NCI-H1436 treated with DMSO at 0.1 percent for 48 hours (cell line): ENCODE data around the gene DIPK1B.

Experiments
- DNase-seq: peaks from one replicate; lab custom pipeline; 2025; lab: John Stamatoyannopoulos, UW

Gene DIPK1B

DNA sequence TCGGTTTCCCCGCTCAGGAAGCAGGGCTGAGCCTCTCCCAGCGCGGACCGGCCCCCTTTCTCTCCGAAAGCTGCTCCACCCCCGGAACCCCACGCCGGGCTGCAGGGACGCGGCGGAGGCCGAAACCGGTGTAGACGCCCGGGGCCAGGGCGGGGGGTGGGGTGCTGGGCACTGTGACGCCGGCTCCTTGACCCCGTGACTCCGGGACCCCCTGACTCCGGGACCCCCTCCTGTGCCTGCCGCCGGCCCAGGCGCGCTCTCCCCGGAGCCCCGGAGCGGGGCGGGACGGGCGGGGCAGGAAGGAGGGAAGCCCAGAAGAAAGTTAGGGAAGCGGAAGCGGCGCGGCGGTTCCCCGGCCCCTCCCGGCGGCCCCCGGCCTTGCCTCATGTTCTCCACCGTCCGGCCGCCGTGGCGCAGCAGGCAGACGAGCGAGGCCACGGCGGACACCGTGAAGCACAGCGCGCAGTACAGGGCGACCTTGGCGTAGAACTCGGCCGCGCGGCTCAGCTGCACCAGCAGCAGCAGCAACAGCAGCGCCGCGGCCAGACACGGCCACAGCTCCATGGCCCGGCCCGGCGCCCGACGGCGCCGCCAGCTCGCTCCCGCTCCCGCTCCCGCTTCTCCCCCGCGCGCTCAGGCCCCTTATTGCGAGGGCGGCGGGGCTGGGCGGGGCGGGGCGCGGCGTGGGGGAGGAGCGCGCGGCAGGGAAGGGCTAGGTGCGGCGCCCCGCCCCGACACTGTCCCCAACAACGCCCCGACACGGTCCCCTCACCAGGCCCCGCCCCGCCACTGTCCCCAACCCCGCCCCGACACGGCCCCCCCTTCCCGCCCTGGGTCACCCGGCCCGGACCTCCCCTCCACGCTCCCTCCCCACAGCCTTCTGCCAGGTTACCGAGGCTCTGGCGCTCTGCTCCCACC lies 25.3 kb upstream of the DIPK1B start, which contains the start of gene AGPAT2:
TSS of gene AGPAT2 (minus strand) at position 664 of the 918 bp plus-strand sequence. CDS start at position 564, 100 bp downstream.
- DNase-seq: no peak

DNA sequence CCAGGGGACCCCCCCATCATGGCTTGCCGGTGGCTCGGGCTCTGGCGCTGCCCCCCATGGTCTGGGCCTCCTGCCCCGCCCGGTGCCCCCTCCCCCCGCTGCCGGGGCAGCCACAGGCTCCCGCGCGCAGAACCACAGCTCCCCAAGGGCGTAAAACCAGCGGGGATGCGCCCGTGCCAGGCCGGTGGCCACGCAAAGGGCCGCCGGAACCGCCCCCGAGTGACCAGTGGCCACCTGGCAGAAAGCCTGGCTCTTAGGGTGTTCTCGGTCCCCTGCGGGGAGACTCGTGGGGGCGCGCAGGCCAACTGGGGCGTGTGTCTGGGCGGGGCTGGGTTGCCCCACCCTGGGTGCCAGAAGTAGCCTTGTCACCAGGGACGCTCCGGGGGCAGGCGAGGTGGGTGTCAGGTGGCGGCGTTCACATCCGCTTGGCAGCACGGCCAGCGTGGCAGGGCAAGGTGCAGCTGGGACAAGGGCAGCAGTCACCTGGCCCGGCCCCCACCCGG lies 24.6 kb upstream of the DIPK1B start:
- DNase-seq: no peak

DNA sequence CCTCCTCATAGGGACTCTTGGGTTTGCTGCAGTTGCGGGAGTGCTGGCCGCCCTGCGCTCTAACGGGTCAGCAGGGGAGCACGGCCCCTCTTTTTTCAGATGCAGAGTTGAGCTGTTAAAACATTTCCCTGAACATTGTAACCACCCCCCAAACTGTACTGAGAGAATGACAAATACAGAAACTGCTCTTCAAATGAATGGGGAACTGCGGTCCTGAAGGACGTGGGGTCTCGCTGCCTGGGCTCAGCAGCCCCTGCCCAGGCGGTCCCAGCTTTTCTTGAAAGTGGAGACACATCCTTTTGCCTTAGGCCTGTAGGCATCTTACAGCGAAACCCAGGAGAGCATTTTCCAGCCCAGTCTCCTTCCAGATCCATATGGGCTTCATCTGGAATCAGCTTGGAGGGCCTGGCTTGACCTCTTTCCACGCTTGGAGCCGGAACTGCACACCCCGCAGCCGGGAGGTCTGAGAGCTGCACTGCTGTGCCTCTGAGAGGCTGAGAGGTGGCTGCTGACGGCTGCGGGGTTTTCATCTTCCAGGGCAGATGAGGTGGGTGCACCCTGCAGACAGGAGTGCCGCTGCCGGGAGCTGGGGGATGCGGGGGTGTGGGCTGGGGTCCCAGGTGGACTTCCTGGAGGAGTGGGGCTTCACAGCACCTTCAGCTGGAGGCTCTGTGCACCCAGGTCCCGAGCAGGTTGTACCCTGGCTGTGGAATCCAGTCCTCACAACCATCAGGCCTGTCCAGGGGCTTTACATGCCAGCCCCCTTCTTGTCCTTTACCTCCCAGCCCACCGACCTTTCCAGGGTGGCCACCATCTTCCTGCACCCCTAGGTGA lies 23.9 kb upstream of the DIPK1B start:
- no peak for DNase-seq

DNA sequence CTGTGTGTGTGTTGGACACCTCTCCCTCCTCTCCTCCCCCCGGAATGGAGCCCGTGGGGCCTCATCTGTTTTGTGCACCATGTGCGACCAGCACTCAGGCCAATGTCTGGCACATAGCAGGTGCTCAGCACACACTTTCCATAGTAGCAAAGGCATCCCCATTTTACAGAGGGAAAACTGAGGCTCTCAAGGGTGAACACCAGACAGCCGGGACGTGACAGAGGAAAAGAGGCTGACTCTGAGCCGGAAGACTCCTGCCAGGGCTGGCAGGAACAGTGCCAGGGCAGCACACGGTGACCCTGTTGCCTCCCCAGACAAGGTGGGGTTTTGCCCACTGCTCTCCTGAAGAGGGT lies 23.3 kb upstream of the DIPK1B start:
- no peak for DNase-seq

DNA sequence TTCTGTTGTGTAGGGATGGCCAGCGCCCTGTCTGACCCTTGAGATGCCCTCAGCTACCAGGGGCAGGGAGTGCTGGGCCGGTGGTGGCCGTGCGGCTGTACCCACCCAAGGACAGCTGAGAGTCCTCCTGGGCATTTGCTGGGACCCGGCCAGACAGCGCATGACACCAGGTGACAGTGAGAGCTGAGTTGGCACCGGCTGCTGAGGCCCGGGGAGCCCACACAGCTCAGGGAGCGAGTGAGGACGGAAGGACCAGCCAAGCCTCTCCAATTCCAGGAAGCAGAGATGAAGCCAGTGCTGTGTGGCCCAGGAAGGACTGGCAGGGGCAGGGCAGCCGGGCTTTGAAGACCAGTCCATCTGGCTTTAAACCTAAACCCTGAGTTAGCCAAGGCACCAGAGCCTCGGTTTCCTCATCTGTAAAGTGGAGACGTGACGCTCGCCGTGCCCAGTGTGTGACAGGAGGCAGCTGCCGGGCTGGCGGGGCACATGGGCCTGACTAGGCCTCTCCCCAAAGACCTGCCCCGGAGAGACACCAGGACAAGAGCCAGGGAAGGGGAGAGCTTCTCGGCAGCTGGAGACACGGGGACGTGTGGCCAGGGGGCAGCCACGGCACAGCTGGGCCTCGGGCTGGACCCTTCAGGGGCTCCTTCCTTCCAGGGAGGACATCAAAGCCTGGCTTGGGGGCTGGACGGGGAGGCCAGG lies 22.1 kb upstream of the DIPK1B start:
- DNase-seq: no peak

DNA sequence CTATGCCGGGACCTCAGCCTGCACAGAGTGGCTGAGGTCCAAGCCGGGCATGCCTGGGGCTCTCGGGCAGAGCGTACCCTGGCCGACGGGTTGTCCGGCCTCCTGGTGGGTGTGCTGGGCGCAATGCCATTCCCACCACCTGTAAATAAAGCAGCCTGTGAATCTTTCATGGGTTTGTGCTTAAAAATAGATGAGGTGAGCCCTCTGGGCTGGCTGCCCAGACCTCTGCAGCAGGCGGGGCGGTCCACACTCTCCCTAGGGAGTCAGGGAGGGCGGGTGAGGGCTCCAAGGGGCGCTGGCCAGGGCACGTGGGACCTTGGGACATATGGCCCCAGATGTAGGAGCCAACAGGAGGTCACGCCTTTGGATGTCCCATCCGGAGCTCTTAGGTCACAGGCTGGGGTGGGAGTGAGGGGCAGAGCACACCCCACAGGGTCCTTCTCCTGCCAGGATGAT lies 21.5 kb upstream of the DIPK1B start:
- no peak for DNase-seq

DNA sequence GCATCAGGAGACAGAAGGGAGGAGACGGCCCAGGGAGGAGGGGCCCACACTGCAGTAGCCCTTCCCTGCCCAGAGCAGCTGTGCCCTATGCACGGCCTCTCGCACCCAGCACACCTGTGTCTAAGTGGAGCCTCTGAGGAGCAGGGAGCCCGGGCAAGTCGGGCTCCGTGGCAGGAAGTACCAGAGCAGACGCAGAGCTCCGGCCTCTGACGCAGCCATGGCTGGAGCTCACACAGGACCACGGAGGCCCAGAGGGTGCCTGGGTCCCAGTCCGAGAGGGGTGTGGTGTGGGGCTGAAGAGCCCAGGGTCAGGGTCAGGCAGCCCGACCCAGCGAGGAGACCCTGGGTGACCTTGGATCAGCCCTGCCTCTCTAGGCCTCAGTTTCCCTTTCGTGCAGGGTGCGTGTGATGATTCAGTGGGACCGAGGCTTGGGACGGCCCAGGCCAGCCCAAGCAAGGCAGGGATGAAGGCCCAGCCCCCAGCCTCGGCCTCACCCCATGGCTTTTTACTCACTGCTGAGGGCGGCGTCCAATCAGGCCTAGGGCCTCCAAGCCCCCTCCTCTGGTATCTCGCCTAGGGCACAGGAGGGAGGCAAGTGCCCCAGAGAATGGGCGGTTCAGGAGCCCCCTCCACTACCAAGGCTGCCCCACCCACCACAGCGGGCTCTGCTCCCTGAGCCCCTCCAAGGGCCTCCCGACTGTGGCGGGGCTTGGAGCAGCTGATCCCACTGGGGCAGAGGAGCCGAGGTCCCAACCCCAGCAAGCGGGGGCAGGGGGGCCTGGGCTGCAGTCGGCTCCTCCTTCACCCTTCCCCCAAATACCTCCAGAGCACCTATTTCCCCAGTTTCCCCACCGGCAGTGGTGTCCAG lies 20.8 kb upstream of the DIPK1B start:
- DNase-seq: no peak

DNA sequence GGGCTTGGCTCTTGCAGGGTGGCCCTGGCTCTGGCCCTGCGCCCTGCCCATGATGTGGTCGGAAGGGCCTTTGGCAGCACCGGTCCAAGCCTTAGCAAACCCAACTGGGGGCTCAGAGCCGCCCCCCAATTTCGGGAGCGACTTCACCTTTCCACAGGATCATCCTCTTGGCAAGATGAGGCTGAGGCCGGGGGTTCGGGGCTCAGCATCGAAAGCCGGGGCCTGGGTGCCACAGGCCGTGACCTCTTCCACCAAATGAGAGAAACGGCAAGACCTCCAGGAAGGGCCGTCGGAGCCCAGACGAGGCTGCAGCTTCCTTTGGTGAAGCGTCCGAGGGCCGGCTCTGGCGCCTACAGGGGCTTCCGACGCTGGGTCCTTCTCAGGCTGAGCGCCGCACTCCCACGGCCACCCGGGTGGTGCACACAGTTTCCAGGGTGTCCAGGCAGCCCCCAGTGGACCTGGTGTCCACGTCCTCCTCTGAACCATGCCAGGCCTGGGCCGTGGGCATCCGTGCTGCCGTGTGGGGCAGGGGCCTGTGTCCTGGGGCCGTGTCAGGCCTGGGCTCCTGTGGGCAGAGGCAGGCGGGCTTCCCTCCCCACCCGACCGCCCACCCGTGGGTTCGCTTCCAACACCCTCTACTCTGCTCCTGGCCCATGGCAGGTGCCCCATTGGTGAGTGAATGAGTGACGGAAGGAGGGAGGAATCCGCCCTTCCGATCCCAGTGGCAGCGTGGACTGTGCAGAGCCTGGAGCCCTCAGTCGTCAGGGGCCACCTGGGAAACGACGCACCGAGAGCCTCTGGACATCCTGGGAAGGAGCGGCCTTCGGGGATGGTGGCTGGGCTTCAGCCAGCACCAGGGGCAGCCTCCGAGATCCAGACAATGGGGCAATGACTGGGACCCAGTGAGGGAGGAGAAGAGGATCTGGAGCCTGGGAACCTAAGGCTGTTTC lies 19.9 kb upstream of the DIPK1B start:
- DNase-seq: no peak

DNA sequence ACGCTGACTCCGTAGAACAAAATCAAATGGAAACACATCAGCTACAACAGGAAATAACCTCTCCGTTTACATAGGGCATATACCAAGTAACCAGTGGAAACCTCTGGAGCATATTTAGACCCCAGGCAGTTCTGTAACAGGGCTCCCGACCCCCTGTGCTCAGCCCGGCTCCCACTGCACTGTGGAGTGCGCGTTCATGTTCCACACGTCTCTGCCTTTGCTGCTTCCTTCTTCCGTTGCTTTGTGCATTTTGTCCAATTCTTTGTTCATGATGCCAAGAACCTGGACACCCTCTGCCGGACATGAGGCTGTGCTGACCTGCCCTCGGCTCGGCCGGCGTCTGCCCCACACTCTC lies 19.3 kb upstream of the DIPK1B start:
- DNase-seq: no peak

DNA sequence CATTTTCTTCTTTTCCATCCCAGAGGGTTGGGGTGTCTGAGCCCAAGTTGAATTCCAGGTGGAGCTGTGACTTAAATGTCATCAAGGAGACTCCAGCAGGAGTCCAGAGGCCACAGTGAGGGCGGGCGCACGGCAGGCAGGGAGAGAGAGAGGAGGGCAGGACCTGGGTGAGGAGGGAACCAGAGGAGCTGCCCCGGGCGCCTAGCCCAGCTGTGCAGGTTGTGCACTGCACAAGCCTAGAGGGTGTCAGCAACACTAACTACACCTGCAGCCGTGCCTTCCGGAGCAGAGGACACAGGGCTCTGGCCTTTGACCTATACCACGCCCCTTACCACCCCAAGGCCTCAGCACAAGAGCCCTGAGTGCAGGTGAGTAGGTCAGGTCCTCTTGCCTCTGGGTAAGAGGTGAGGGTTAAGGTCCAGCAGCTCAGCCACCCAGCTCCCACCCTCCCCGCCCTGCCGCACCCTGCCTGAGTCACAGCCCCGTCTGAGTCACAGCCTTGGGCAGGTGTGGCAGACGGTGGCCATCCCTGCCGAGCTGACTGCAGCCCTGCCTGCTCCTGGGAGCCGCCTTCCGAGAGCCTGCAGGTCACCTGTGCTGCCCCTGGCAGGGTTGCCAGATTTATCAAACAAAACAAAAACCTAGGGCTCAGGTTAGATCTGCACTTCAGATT lies 18.7 kb upstream of the DIPK1B start:
- DNase-seq: no peak

DNA sequence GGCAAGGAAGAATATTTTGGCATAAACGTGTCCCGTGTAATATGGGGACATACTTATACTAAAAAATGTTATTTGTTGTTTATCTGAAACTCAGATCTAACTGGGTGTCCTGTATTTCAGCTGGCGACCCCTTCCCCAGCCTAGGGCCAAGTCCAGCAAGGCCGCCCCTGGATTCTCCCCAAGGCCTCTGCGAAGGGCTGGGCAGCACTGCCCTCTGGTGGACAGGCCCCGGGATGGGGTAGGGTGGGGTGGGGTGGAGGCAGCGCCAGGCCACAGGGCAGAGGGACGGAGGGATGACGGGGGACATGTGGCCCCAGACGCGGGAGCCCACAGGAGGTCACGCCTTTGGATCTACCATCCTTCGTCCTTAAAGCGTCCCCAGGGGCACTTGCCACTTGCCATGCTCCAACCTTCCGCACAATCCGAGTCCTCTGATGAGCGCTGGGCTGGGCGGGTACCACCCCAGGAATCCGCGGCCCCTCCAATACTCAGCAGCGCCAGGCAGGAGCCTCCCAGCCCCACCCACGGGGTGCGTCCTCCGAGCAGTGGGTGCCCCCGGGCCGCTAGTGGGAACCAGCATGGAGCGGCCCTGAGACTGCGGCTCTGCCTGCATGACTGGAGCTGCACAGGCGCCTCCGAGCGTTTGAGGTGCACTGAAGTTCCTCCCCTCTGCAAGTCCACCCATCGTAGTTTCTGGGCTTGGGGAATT lies 18.1 kb upstream of the DIPK1B start:
- no peak for DNase-seq

DNA sequence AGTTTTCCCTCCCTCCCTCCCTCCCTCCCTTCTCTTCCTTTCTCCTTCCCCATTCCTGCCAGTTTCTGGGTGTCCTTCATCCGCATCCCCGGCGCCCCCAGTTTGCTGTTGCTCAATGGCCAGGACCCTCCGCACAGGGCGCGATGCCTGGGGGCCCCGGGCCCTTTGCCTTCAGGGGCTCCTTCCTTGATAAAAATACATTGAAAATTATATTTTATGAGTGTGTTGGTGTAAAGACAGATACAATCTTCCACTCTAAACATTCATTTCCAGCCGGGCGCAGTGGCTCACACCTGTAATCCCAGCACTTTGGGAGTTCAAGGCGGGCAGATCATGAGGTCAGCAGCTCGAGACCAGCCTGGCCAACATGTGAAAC lies 17.5 kb upstream of the DIPK1B start:
- no peak for DNase-seq

DNA sequence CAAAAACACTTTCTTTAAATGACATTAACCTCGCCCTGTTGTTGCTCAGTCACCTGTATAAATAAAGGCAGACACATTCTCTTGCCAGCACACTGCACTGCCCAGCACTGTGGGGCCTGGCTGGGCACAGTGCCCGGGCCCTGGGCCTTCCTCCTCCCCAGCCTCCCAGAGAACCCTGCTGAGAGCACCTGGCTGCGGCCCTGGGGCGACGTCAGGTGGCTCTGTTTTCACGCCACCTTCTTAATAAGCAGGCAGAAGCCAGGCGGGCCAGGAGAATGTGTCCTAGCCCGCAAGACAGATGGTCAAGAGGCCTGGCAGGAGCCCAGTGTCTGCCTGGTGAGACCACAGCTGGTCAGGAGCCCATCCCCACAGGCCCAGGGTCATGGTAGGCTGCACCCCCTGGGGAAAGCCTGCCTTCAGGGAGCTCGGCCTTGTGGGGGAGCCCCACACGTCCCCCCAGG lies 16.9 kb upstream of the DIPK1B start:
- DNase-seq: no peak

DNA sequence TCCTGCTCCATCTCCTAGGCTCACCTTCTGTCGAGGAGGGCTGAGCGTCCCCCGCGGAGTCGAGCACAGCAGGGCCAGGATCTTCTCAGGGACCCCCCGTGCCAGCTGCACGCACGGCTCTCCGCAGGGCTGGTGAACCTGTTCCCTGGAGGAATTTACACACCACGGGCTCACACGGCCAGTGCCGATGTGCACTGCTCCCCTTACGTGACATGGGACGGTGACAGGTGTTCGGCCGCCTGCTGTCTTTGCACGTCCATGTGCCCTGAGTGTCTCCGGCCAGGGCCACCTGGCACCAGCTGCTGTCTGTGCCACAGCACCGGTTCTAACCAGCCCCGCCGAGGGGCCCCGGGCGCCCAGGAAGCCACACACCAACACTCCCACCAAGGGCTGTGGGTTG lies 16.4 kb upstream of the DIPK1B start:
- DNase-seq: no peak

DNA sequence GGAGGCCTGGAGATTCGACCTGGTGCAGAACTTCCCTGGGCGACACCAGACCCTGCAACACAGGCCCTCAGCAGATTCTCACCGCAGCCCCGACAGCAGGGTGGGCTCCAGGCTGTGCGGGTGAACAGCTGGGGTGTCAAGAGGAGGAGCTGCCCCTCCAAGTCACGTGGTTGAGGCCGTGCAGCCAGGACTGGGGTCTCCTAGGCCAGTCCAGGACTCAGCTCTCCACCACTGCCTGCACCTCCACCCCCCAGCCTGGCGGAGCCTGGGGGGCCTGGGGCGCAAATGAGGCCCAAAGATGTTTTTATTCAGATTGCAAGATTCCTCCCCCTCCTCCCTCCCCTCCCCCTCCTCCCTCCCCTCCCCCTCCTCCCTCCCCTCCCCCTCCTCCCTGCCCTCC lies 15.9 kb upstream of the DIPK1B start:
- DNase-seq: no peak

DNA sequence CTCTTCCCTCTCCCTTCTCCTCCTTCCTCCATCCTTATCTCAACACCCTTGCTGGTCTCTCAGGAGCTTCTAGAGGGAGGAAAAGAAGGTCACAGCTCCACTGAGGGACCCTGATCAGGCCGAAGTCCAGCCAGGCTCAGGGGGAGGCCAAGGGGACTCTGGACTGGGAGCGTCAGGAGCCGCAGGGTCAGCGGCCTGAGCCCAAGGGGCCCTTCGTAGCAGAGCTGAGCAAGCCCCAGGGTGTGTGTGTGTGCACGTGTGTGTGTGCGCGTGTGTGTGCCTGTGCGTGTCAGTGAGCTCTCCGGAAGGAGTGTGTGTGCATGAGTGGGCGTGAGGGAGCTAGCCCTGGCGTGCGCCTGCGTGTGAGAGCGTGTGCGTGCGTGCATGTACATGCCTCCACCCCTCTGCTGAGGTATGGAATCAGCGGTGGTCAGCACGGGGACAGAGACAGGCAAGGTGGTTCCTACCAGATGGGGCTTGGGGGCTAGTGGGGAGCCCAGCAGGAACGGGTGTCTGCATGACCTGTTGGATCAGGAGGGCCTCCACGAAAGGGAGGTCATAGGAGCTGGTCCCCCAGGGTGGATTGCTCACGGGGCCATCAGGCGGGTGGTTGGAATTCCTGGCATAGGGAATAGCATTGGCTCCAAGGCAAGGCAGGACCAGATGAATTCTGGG lies 15.1 kb upstream of the DIPK1B start:
- DNase-seq: no peak

DNA sequence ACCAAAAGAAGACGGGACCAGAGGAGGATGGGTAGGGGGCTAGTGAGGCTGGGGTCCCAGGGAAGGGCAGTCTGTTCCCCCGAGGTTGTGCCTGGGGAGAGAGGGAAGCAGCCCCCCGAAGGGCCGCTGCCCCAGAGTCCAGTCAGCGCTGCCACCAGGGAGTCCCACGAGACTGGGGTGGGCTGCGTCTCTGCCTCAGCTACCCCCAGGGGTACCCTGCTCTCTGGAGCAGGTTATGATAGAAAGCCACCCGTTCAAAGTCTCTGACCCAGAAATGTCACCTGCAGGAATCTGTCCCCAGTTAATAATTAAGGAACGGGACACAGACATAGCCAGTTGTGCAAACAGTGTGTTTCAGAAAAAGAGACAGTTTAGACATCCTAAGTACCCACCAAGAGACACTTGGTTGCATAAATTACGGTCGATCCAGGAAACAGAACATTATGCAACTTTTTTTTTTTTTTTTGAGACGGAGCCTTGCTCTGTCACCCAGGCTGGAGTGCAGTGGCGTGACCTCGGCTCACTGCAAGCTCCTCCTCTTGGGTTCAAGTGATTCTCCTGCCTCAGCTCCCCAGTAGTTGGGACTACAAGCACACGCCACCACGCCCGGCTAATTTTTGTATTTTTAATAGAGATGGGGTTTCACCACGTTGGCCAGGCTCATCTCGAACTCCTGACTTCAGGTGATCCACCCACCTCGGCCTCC lies 14.4 kb upstream of the DIPK1B start:
- no peak for DNase-seq
